HG02973 (cell line): Measurements from ENCODE around the gene MYT1.

Experiments used
- ATAC-seq: cut with Tn5 transposase; IDR thresholded peaks from one replicate; pipeline ENCODE4 v1.9.1; 2021; ENCODE audit warnings: moderate library complexity; ENCODE audit not compliant: unreplicated experiment

Gene MYT1

DNA sequence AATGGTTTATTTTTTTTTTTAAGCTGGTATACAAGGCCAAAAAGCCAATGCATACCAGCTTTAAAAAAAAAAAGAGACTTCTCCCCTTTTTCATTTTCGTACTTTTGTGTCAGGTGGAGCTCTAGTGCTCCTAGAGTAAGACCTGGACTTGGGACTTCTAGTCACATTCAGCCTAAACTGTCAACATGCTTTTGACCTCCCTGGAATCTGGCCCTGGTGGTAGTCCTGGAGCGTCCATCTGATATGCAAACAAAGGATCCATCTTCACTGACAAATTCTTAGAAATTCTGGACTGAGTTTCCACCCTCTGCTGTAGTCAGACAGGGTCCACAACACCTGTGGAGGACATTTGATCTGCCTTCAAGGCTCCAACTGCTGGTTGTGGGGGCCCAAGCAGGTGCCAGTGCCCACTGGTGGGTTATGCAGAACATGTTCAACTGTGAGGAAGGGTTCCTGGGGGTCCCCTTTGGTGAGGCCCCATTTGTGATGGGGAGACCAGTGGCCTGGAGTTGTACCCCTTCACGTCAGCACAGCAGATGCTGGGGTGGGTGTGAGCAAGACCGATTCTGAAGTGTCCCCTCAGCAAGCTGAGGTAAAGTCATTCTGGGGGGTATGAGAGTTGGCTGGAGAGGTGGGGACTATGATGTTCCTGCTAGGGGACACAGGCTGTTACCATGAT, 78.7 kb downstream of the MYT1 start:
- no peak for ATAC-seq

DNA sequence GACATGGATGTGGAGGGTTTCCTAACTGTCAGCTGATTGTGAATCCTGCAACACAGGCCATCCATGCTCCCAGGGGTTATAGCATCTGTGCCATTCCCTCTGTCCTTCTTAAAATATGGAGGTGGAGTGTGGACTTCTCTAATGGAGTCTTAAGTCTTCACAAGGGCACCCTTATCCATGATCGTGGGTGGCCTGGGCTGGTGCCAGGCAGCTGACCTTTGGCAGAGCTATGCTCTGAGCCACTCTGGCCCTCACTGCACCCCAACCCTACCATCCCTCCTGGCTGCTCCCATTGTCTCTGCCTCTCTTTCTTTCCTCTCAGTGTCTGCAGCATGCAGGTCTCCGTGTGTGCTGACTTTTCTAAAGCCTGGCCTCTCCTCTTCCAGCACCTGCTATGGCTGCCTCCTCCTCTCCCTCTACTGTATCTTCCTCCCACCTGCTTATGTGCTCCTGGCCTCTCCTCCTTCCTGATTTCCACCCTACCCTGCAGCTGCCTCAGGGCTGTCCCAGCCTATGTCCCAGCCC, 80.1 kb downstream of the MYT1 start:
- no peak for ATAC-seq

DNA sequence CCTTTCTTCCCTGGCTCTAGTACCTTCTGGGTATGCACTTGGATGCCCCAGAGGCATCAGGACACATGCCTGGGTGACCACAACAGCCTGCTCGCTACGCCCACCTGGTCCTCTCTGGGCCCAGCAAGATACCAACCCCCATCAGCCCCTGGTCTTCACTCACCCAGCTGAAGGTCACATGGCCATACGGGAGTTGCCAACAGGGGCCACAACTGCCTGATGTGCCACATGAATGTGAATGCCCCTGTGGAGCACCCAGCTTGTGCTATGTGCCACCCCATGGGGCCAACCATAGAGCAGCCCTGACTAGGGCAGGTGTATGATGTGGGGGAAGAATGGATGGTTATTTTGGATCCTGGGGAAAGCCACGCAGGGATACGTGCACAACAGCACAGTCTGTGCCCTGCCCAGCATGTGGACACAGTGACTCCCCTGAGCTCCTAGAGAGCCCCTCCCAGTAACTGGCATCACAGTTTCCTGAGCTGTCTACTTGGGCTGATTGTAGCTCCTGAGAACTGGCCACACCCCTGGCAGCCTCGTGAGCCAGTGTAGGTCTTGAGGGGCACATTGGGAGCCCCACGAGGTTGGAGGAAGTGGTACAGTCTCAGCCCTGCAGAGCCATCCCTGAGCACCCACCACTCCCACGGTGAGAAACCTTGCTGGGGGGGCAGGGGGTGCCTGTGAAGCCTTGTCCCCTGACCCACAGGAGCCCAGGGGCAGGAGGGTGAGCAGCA, 80.8 kb downstream of the MYT1 start:
- no peak for ATAC-seq

DNA sequence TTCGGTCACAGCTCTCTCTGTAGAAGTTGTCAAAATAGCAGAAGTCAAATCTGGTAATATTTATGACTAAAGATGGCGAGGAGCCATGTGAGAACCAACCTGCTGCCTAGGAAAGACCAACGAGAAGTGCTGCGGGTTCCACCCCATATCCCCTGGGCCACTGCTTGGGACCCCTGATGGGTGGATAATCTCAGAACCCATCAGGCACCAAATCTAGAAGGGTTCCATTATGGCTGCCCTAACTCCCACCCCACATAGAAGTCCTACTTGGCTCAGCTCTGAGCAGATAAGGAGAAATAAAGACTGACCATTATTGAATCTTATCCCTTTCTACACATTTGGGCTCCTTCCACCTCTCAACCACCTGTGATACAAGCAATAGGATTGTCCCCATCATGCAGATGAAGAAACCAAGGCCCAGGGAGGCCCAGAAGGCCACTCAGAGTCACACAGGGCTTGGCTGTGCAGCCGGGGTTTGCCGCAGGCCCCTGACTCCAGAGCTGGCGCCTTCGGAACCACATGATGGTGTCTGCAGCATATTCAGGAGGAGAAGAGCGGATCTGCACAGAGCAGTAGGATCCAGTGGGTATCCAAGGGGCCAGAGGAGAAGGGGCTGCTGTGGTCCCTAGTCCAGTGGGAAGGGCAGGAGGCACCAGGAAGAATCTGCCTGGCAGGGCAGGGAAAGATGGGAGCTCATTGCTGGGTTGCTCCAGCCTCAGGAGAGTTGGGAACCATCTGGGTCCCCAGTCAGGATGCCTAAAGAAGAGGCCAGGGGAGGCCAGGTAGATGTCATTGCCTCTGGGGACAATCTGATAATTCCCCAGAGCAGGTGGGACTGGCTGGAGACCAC, 81.7 kb downstream of the MYT1 start:
- ATAC-seq: no peak

DNA sequence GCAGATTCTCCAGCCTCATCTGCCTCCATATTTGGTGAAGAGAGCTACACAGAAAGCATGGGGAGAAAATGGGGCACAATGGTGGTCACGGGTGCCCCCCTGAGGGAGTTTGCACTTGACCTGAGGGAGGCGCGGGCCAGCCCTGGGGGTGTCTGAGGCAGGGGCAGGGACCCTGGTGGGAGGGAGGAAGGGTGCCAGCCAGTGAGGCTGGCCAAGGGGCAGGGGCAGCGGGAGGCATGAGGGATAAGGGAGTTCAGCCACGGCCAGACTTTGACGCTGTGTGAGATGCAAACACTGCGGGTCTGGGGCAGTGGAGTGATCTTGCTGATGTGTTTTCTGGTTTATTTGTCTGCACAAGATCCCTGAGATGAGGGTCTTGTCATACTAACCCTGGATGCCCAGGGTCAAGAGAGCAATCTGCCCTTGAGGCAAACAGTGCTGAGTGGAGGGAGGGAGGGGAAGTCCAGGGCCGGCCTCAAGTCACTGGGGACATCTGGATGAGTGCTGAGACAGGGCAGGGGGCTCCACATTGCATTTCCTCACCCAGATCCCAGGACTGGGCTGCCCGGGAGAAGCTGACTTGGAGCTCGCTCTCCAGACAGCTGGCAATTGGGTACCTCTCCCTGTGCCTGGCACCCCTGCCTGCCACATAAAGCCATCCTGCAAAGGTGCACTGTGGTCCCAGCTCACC, 82.5 kb downstream of the MYT1 start:
- no peak for ATAC-seq

DNA sequence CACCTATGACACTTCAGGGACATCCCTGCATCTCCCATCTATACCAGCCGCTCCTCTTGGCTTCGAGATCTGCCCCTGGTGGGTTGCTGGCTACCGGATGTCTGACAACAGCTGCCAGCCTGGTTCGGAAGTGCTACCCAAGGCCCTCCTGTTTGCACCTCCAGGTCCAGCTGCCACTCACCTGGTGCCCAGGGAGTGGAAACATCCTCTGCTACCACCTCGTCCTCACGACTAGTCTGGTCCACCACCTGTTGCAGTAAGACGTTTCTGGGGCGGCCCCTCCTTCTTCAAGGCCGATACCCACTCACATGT, 83.0 kb downstream of the MYT1 start:
- no peak for ATAC-seq

DNA sequence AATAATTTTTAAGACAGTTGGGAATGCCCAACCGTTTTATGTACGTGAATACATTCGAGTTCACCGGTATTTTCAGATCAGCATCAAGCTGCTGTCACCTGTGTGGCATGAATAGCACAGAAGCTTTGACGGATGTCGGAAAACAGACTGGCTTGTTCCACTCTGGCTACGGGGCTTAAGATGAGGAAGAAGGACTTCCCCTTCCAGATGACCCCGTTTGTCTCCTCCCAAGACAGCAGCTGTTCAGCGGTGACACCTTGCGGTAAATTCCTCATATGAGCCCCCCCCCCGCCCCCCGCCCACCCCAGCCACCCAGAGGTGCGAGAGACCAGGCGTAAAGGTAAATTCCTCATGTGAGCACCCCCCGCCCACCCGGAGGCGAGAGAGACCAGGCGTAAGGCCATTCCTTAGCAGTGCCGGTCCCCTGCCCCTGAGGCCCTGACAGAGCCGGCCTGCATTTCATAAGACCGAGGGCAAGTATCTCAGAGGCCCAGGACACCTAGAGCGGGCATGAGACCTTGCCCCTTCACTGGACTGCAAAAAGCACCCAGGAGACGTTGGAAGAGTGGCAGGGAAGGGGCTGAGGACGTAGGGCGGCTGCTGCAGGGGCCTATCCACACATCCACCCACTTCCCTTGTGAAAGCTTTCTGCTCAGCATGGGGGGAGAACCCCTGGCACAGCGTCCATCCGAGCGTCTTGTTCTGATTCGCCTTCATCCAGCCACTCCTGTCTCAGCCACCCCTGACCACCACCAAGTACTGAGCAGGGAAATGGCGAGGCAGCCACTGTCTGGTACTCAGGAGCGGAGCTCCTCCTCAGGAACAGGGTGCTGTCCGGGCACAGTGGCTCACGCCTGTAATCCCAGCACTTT, 84.0 kb downstream of the MYT1 start:
- no peak for ATAC-seq

DNA sequence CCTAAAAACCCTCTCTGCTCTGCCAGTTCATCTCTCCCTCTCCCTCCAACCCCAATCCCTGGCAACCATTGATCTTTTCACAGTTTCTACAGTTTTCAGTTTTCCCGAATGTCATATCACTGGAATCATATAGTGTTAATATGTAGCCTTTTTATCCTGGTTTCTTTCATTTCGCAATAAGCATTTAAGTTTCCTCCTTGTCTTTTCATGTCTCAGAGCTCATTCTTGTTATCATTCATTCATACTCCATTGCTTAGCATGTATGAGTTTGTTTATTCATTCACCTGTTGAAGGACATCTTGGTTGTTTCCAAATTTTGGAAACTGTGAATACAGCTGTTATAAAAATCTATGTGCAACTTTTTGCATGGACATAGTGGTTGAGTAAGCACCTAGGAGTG, 85.8 kb downstream of the MYT1 start:
- no peak for ATAC-seq

DNA sequence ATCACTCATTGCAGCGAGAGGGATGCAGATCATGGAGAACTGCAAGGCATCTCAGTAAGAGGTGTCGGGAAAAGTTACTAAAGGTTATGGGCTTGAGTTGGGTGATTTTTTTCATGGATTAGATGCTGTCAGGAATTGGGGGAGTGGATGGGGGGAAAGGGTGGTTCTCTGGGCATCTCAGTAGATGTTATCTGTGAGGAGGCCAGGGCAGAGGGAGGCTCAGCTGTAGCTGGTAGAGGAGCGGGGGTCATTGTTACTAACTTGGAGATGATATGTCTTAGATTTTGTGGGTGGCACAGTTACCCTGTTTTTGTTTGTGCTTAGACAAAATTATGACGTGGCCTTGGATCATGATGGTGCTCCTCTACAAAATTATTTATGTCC, 88.7 kb downstream of the MYT1 start:
- no peak for ATAC-seq

DNA sequence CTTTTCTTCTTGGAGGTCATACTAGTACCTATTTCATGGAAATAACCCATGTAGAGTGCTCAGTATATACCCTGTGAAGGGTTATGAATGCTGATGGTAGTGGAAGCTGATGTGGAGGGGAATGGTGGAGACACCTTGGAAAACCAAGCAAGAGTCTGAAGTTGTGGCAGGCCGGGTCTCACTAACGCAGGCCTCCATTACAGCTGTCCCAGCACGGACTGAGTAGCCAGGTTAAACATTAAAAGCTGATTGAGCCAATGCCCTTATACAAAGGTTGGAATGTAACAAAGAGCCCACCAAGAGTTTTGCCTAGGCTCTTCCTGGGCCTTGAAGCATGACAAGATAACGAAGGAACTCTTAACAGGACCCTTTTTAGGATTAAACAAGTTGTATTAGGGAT, 89.2 kb downstream of the MYT1 start:
- ATAC-seq: no peak

DNA sequence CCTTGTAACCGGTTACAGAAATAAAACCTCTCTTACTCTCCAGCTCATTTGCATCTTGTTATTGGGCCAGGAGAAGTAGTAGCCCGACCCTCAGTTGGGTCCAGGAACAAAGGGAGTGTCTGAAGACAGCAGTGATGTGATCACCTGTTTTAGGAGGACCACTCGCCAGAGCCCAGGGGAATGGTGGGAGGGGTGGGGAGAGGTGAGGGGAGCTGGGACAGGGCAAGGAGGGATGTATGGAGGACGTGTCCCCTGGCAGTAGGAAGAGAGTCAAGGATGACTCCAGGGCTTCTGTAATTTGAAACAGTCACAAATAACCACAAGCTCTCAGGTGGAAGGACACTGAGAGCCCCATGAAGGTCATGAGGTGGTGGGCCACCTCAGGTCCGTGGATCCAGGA, 89.9 kb downstream of the MYT1 start:
- ATAC-seq: no peak

DNA sequence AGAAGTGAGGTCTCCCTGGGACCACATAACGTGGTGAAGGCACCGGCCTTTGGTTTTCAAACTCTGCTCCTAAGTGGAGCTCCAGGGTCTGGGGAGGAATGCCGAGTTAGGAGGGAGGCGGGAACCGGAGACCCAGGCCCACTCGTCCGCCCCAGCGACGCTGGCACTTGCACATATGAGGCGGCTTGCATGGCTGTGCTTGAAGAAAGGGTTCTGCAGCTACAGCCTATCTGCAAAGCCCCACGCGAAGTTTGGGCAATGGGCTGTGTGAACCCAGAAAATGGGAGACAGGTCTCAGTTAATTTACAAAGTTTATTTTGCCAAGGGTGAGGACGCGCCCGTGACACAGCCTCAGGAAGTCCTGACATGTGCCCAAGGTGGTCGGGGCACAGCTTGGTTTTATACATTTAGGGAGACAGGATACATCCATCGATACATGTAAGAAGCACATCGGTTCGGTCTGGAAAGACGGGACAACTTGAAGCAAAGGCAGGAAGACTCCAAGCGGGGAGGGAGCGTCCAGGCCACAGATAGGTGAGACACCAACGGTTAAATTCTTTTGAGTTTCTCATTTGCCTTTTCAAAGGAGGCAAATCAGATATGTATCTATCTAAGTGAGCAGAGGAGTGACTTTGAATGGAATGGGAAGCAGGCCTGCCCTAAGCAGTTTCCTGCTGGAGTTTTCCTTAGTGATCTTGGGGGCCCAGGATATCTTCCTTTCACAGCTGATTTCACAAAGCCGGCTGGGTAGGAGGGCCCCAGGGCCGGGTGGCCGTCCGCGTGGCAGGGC, 90.5 kb downstream of the MYT1 start:
- ATAC-seq: no peak

DNA sequence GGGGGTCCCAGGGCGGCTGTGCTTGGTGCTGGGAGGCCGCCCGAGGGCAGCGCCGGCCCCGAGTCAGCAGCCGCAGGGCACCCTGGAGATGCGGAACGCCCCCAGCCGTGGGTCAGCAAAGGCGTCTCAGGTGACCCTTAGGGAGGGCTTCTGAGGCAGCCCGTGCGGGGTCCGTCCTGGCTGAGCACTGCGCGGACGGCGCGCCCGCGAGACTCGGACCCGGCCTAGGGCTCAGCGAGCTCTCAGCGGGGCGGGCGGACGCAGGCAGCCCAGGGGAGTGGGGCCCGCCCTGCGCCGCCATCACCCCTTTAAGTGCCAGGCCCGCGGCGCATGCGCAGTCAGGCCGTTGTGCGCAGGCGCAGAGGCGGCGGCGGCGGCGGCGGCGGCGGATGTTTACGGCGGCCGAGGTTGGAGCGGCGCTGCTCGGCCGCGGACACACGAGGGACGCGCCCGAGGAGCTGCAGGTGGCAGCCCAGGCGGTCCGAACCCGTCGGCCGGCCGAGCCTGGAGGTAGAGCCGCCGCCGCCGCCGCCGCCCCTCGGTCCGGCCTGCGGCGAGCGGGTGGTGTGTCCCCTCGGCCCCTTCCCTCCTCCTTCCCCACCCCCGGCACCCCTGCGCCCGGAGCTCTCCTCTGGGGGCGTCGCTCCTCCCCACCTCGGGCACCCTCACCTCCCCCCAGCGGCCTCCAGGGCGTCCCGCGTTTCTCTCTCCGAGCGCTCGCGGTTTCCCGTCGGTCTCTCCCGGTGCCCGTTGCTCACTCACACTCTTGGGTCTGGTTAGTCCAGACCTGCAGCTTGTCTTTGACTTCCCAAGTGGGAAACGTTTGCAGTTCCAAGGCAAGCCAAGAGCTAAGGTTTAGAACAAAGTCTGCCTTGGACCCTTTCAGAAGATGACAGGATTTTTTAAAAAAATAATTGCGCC, 91.4 kb downstream of the MYT1 start, which contains the start of gene PCMTD2:
Gene PCMTD2 (plus strand): TSS at position 388 of the 921 bp plus-strand sequence. CDS start 4,218 bp downstream, outside the sequence.
- ATAC-seq: peak; percentile 63

DNA sequence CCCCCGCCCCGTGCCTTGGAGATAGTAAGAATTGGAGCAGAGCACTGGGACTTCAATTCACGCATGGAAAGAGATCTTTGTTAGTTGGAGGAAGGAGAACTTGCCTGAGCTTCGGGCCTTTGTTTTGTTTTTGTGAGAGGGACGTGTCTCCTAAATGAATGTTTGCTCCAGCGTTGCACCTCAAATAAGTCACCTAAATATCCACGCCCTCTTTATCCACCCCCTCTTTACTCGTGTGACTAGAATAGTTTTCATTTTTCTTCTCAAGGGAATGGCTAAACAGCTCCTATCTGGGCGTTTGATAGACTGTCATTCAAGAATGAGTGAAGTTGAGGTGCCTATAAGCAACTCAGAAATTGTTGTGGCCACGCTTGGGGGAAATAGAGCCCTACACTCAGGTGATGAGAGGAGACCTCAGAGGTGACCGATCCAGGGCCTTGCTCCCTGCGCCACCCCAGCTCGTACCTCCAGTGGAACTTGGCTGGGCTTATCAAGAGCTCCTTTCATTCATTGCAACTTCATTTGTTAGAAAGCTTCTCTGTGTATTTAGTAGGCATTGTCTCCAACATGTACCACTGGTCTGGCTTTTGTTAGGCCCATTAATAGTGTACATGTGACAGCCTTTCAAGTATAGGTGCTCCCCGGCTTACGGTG, 92.2 kb downstream of the MYT1 start:
- ATAC-seq: peak; percentile 3

DNA sequence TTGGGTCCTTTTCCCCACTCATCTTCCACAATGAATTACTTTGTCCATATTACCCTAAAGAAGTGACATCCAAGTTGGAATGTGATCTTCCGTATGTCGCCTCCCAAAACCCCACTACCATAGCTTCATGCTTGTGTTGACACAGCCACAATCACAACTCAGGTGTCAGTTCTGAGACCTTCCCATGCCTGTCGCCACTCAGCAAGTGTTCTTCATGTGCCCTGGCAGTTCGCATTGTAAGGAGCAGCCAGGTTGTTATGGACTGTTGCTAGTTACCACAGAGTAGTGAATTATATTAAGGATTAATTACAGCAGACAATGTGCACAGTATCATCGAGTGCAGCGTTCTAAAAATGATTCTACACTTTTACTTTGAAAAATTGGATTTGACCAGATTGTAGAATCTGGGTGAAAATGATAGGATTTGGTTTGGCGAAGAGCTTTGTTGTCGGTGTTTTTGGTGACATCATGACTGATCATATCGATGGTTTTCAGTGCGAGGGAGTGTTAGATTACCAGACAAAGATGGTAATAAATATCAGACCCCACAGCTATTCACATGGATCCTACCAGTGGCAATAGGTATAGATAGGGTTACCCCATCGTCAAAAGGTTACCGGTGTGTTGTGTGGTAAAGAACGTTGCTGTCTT, 93.0 kb downstream of the MYT1 start:
- ATAC-seq: no peak

DNA sequence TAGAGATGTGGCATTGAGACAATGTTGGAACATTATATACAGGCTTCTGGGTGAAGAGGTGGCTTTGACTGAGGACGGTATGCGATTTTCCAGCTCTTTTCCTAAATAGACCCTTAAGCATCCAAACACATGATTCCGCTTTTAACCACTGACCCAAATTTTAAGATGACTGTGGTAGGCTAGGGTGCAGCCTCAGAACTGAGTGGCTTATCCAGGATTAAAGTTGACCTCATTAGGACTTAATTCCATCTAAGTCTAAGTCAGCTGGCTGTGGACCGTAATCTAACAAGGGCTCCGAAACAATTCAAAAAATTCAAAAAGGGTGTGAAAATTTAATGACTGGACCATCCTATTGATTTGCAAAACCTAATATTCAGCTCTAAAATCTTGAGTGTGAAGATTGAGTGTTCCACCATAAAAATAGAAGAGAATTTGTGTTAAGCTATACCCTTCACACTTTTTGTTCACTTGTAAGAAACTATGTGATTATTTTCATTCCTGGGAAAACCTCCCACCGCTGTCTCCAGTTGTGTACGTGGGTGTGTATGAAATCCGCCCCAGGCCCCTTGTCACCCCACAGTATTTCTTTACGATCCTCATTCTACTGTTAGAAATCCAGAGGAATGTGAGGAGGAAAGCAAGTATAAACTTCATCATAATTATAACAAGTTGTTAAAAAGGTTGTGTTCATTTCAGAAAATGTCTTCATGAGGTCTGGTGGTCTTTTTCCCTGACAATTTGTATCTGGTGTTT, 94.0 kb downstream of the MYT1 start:
- ATAC-seq: no peak

DNA sequence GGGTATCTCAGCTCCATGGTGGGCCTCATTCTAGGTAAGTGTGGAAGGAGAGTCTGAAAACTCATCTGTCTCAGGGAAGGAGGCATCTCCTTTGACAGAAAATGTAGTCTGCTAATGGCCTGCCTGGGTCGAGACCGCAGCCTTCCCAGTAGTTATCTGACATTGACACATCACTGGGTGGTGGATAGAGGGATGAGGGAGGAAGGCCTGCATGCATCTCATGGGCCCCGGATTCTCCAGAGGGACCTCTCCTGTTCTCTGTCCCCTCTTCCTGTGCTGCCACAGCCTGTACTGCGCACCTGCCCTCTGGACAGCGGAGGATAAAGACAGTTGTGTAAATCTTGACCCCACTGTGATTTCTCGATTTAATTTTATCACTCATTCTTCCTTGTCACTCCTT, 96.0 kb downstream of the MYT1 start:
- no peak for ATAC-seq
